Prostate gland (tissue), 2 donors: ENCODE measurements around the gene ATP2A2. TPM values are rescaled to one million over a fixed set of nuclear protein-coding genes. Genes with fewer than 3 reads are reported as not detected.

Source experiments
- DNase-seq: peaks from one replicate; pipeline ENCODE4 v3.0.0-alpha.2; 2019; ENCODE audit warnings: low spot score
- H3K27ac ChIP-seq, 2 donors: fragments of 200-600 bp; sonication (generic); 2 replicates each; pipeline ENCODE4 v1.5.1; 2017 to 2019
- H3K27me3 ChIP-seq: fragments of 200-600 bp; sonication (generic); replicated peaks from 2 replicates; pipeline ENCODE4 v1.5.1; 2019; ENCODE audit not compliant: insufficient read depth
- H3K36me3 ChIP-seq, 2 donors: fragments of 200-600 bp; sonication (generic); 1 replicate in 1 of 2; 2 replicates in 1 of 2; pipeline versions ENCODE4 v1.5.1 to v1.8.1; 2017 to 2019
- H3K4me1 ChIP-seq: fragments of 200-600 bp; sonication (generic); replicated peaks from 2 replicates; pipeline ENCODE4 v1.5.1; 2019
- H3K4me3 ChIP-seq, 2 donors: fragments of 200-600 bp; sonication (generic); 2 replicates each; pipeline ENCODE4 v1.5.1; 2017 to 2019
- H3K9me3 ChIP-seq: fragments of 200-600 bp; sonication (generic); 2 replicates; pipeline ENCODE4 v1.5.1; 2017
- POLR2A ChIP-seq: fragments of 450-650 bp; IDR thresholded peaks from one replicate; pipeline ENCODE4 v1.6.1; 2016; ENCODE audit warnings: antibody characterized with exemption, mild to moderate bottlenecking
- POLR2AphosphoS5 ChIP-seq: sonication (generic); formaldehyde crosslinking; IDR thresholded peaks from one replicate; pipeline ENCODE4 v1.6.1; 2017; ENCODE audit warnings: antibody characterized with exemption
- WGBS: methylation state at CpG from one replicate; pipeline ENCODE4 v1.1.5; 2018; 5-methylcytosine and 5-hydroxymethylcytosine counted together
- intact Hi-C: fragments of 100-400 bp; cut with DNase I; formaldehyde crosslinking; loops from one replicate; pipeline ENCODE4 v1.14.2; 2022
- total RNA-seq, 2 donors: library from RNA; depleted of rRNA; stranded (reverse); fragments of >200 nt; gene quantifications; one replicate each; pipeline ENCODE4 v1.1.0, GENCODE V29; 2016
- TF ChIP-seq, protein P1 (sequence below), 4 experiments: fragments of 200-600 bp in 2 of 4; fragments of 450-650 bp in 2 of 4; sonication (generic) in 2 of 4; IDR thresholded peaks; 1 replicate in 3 of 4; 2 replicates in 1 of 4; pipeline ENCODE4 v1.5.1; 2016 to 2019; ENCODE audit warnings: antibody characterized with exemption in 4 of 4, mild to moderate bottlenecking in 2 of 4, moderate library complexity in 2 of 4

ATP2A2 gene
- total RNA-seq, 2 donors from 2014 or later, result 121 to 209 TPM

DNA sequence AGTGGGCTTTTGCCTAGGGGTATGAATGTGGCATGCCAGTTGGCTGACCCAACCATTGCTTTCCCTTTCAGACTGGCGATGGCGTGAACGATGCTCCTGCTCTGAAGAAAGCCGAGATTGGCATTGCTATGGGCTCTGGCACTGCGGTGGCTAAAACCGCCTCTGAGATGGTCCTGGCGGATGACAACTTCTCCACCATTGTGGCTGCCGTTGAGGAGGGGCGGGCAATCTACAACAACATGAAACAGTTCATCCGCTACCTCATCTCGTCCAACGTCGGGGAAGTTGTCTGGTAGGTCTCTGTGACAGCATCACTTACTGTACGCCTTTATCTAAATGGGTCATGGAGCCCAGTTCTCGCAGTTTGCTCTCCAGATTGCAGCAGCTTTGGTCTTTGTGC, 61.1 kb downstream of the ATP2A2 start:
- intact Hi-C loops, result no loop called here
- TF ChIP-seq POLR2A, result no peak
- TF ChIP-seq, protein P1, sequence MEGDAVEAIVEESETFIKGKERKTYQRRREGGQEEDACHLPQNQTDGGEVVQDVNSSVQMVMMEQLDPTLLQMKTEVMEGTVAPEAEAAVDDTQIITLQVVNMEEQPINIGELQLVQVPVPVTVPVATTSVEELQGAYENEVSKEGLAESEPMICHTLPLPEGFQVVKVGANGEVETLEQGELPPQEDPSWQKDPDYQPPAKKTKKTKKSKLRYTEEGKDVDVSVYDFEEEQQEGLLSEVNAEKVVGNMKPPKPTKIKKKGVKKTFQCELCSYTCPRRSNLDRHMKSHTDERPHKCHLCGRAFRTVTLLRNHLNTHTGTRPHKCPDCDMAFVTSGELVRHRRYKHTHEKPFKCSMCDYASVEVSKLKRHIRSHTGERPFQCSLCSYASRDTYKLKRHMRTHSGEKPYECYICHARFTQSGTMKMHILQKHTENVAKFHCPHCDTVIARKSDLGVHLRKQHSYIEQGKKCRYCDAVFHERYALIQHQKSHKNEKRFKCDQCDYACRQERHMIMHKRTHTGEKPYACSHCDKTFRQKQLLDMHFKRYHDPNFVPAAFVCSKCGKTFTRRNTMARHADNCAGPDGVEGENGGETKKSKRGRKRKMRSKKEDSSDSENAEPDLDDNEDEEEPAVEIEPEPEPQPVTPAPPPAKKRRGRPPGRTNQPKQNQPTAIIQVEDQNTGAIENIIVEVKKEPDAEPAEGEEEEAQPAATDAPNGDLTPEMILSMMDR (IDR thresholded peaks at IDR 0.05), result no peak
- no peak for TF ChIP-seq POLR2AphosphoS5
- H3K27ac ChIP-seq, result peak overlapping the region; percentile 80 to 92
- no peaks in the 10 kb centered on the region for H3K27me3 ChIP-seq
- WGBS, result 92% methylated on average over 15 of the region's 15 CpGs
- H3K4me3 ChIP-seq, result no peak overlapping the region
- no peaks in the 10 kb centered on the region for H3K9me3 ChIP-seq
- H3K36me3 ChIP-seq, result peaks cover 3 to 22% of the 10 kb centered on the region in 2 donors
- no peak for DNase-seq
- peaks cover 32% of the 10 kb centered on the region for H3K4me1 ChIP-seq

DNA sequence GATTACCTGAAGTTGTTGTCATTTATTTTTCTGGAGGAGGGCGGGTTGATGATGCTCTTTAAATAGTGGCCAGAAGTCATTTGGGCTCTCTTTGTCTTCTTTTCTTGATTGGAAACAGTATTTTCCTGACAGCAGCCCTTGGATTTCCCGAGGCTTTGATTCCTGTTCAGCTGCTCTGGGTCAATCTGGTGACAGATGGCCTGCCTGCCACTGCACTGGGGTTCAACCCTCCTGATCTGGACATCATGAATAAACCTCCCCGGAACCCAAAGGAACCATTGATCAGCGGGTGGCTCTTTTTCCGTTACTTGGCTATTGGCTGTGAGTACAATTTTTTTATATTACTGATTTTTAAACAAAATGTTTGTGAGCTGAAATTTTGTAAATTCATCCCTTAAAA, 62.1 kb downstream of the ATP2A2 start:
- no peak for DNase-seq
- TF ChIP-seq, protein P1 (IDR thresholded peaks at IDR 0.05), result no peak
- TF ChIP-seq POLR2AphosphoS5 (no peak), POLR2A (no peak)
- Histone ChIP-seq H3K27me3 (no peaks in the 10 kb centered on the region), H3K9me3 (no peaks in the 10 kb centered on the region), H3K27ac (peak overlapping the region; percentile 80 to 92), H3K4me1 (peaks cover 40% of the 10 kb centered on the region), H3K36me3 (peaks cover 0 to 18% of the 10 kb centered on the region in 2 donors), H3K4me3 (no peak overlapping the region)
- intact Hi-C loops, result no loop called here
- WGBS, result 89% methylated on average over 5 of the region's 5 CpGs

DNA sequence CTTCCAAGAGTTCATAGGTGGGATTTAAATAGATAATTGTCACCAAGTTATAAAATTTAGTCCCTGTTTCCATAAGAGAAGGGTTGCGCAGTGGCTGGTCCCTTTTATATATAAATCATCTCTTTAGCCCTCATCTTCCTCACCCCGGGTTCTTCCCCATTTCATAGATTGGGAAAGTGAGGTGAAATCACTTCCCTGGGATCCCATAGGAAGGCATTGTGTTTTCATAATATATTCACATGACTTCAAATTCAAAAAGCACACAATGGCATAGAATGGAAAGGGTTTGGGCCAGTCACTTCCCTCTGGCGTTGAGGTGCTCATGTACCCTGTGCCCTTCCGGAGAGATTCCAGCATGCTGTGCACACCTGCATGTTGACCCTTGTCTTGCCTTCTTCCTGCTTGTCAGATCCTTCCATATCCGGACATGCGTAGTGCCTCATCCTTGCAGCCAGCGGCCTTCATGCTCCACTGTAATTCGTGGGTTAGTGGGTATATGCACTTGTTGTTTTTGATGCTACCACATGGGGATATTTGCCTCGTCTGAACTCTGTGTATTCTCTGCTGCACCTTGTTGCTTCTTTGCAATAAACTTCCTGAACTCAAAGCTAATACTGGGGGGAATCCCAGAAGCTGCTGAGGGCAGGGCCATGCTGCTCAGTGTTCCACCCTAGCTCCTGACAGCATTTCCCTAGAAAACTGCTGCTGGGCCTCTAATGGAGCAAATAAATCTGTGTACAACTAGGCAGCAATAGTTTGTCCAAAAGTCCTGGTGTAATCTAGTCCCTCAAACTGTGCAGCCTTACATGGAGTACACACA, 62.9 kb downstream of the ATP2A2 start:
- H3K36me3 ChIP-seq, result peaks cover 0 to 18% of the 10 kb centered on the region in 2 donors
- peak overlapping the region; percentile 80 to 92 for H3K27ac ChIP-seq
- TF ChIP-seq POLR2AphosphoS5, result no peak
- no peak for TF ChIP-seq POLR2A
- TF ChIP-seq, protein P1 (IDR thresholded peaks at IDR 0.05), result no peak
- no peaks in the 10 kb centered on the region for H3K27me3 ChIP-seq
- H3K9me3 ChIP-seq, result no peaks in the 10 kb centered on the region
- no peak for DNase-seq
- H3K4me3 ChIP-seq, result no peak overlapping the region
- peaks cover 37% of the 10 kb centered on the region for H3K4me1 ChIP-seq
- 78% methylated on average over 9 of the region's 9 CpGs for WGBS
- intact Hi-C loops, result no loop called here

DNA sequence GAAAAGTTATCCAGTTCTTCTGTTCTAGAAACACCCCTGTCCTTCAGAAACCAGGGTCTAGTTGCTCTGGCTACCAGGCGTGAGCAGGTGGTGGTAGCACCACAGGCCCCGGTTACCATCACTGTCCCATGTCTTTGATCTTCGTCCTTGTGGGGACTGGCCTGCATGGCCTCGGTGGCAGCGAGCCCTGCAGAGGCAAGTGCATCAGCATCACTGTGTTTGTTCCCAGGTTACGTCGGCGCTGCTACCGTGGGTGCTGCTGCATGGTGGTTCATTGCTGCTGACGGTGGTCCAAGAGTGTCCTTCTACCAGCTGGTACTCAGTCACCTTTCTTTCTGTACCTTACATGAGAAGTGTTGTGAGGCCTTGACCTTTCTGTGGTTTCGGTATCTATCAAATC, 63.6 kb downstream of the ATP2A2 start:
- intact Hi-C loops, result no loop called here
- Histone ChIP-seq H3K9me3 (no peaks in the 10 kb centered on the region), H3K27ac (peak overlapping the region; percentile 80 to 92), H3K36me3 (peaks cover 0 to 18% of the 10 kb centered on the region in 2 donors), H3K4me3 (no peak overlapping the region), H3K4me1 (peaks cover 42% of the 10 kb centered on the region), H3K27me3 (no peaks in the 10 kb centered on the region)
- no peak for DNase-seq
- 62% methylated on average over 11 of the region's 11 CpGs for WGBS
- TF ChIP-seq POLR2AphosphoS5, result no peak
- no peak for TF ChIP-seq POLR2A
- TF ChIP-seq, protein P1 (IDR thresholded peaks at IDR 0.05), result no peak

DNA sequence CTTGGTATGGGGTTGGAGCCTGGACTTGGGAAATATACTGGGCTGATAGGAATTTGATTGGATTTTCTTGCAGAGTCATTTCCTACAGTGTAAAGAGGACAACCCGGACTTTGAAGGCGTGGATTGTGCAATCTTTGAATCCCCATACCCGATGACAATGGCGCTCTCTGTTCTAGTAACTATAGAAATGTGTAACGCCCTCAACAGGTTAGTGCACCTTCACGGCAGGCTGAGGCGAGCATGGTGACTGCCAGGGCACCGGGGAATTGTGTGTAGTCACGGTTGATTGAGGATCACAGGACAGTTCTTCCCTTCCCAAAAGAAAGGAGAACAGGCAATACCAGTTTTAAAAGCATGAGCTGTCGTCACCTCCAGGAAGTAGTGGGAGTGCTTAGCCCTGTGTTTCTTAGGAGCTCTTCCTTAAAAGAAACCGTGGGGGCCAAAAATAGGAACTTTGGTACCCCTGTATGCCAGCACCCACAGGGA, 64.2 kb downstream of the ATP2A2 start:
- WGBS, result 37% methylated on average over 11 of the region's 11 CpGs
- peak overlapping the region; percentile 90 to 92 for H3K27ac ChIP-seq
- peaks cover 42% of the 10 kb centered on the region for H3K4me1 ChIP-seq
- peak; percentile 98 for TF ChIP-seq POLR2AphosphoS5
- no peak for TF ChIP-seq POLR2A
- no peaks in the 10 kb centered on the region for H3K27me3 ChIP-seq
- H3K36me3 ChIP-seq, result peaks cover 0 to 18% of the 10 kb centered on the region in 2 donors
- DNase-seq, result peak; percentile 97
- H3K9me3 ChIP-seq, result no peaks in the 10 kb centered on the region
- intact Hi-C loops, result no loop called here
- H3K4me3 ChIP-seq, result no peak overlapping the region
